ENCODE measurements around the gene CYB561A3. TPM values are rescaled to one million over a fixed set of nuclear protein-coding genes. Genes with fewer than 3 reads are reported as not detected.

Gene CYB561A3
- total RNA-seq, 1 donor from 2014 or later = 41.4 TPM

DNA sequence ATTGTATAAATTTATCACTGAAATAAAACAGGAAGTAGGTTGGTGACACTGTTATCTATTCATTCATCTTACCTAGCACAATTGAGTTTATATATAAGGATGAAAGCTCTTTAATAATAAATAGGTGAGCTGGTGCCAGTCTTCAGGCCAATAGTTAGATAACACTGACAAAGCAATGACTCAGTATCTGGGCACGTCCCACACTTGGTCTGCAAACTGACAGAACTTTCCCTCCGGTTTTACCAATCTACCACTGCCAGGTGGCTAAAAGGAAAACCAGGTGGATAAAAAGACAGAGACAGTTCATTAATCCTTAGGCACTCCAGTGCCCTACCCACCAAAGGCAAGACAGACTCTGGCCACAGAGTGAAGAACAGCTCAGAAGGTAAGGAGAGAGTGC lies 46.4 kb downstream of the CYB561A3 start:
- no peaks in the 10 kb centered on the region for H3K9me3 Mint-ChIP-seq (ENCODE audit: low read depth)
- no peaks in the 10 kb centered on the region for H3K27me3 Mint-ChIP-seq (ENCODE audit: low read depth)
- TF ChIP-seq CTCF (IDR thresholded peaks at IDR 0.05) = no peak
- H3K4me1 Mint-ChIP-seq (ENCODE audit: low read depth) = no peaks in the 10 kb centered on the region
- no peak overlapping the region for H3K27ac Mint-ChIP-seq (ENCODE audit: unreplicated experiment)
- peaks cover 39% of the 10 kb centered on the region for H3K36me3 Mint-ChIP-seq (ENCODE audit: low read depth)
- no peak overlapping the region for H3K4me3 Mint-ChIP-seq (ENCODE audit: unreplicated experiment)
- DNase-seq (ENCODE audit: low spot score) = no peak

GRCh38 chr11:61310749-61311148 lies 50.9 kb downstream of the CYB561A3 start:
- no peak for TF ChIP-seq CTCF (IDR thresholded peaks at IDR 0.05)
- no peaks in the 10 kb centered on the region for H3K4me1 Mint-ChIP-seq (ENCODE audit: low read depth)
- no peaks in the 10 kb centered on the region for H3K27me3 Mint-ChIP-seq (ENCODE audit: low read depth)
- H3K9me3 Mint-ChIP-seq (ENCODE audit: low read depth) = no peaks in the 10 kb centered on the region
- no peak overlapping the region for H3K27ac Mint-ChIP-seq (ENCODE audit: unreplicated experiment)
- no peak overlapping the region for H3K4me3 Mint-ChIP-seq (ENCODE audit: unreplicated experiment)
- H3K36me3 Mint-ChIP-seq (ENCODE audit: low read depth) = peaks cover 35% of the 10 kb centered on the region
- no peak for DNase-seq (ENCODE audit: low spot score)

GRCh38 chr11:61309739-61310138 lies 51.9 kb downstream of the CYB561A3 start:
- Mint-ChIP-seq H3K27ac (ENCODE audit: unreplicated experiment) (no peak overlapping the region), H3K36me3 (ENCODE audit: low read depth) (peaks cover 33% of the 10 kb centered on the region), H3K4me3 (ENCODE audit: unreplicated experiment) (no peak overlapping the region), H3K9me3 (ENCODE audit: low read depth) (no peaks in the 10 kb centered on the region), H3K27me3 (ENCODE audit: low read depth) (no peaks in the 10 kb centered on the region), H3K4me1 (ENCODE audit: low read depth) (no peaks in the 10 kb centered on the region)
- TF ChIP-seq CTCF (IDR thresholded peaks at IDR 0.05) = no peak
- DNase-seq (ENCODE audit: low spot score) = no peak

DNA sequence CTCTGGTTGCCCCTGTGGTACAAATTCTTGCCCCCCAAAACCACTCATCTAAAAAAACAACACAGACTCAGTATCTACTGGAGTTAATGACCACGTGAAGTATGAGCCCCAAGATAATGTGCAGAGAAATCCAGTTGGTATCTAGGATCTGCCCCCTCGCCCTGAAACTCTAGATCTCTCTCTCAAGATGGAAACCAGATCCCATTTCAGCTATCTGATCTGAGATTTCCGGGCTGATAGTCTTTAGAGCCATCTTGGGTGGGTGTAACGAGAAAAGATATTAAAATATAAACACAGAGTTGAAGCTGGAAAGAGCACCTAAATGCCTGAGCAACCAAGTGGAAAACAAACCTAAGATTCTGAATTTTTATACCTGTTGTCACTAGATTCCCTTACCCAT lies 52.5 kb downstream of the CYB561A3 start:
- Mint-ChIP-seq H3K9me3 (ENCODE audit: low read depth) (no peaks in the 10 kb centered on the region), H3K4me1 (ENCODE audit: low read depth) (no peaks in the 10 kb centered on the region), H3K36me3 (ENCODE audit: low read depth) (peaks cover 33% of the 10 kb centered on the region), H3K4me3 (ENCODE audit: unreplicated experiment) (no peak overlapping the region), H3K27ac (ENCODE audit: unreplicated experiment) (no peak overlapping the region), H3K27me3 (ENCODE audit: low read depth) (no peaks in the 10 kb centered on the region)
- no peak for TF ChIP-seq CTCF (IDR thresholded peaks at IDR 0.05)
- no peak for DNase-seq (ENCODE audit: low spot score)

GRCh38 chr11:61307354-61307753 lies 54.3 kb downstream of the CYB561A3 start:
- no peak for DNase-seq (ENCODE audit: low spot score)
- H3K9me3 Mint-ChIP-seq (ENCODE audit: low read depth) = no peaks in the 10 kb centered on the region

More at GRCh38 chr11:61307354-61307753, 54.3 kb downstream of the CYB561A3 start:
- no peak overlapping the region for H3K27ac Mint-ChIP-seq (ENCODE audit: unreplicated experiment)
- no peak for TF ChIP-seq CTCF (IDR thresholded peaks at IDR 0.05)
- H3K4me3 Mint-ChIP-seq (ENCODE audit: unreplicated experiment) = no peak overlapping the region
- H3K36me3 Mint-ChIP-seq (ENCODE audit: low read depth) = peaks cover 33% of the 10 kb centered on the region
- no peaks in the 10 kb centered on the region for H3K27me3 Mint-ChIP-seq (ENCODE audit: low read depth)
- H3K4me1 Mint-ChIP-seq (ENCODE audit: low read depth) = no peaks in the 10 kb centered on the region

Measured in chondrocyte (in vitro differentiated cells).